ENCODE results near the gene STK40. TPM values are rescaled to one million over a fixed set of nuclear protein-coding genes. Genes with fewer than 3 reads are reported as not detected.
A peak's percentile ranks its signal among the peaks of the same experiment; 100 is the strongest.

Gene STK40
- total RNA-seq, 1 experiment from 2014 or later: 26.2 TPM

DNA sequence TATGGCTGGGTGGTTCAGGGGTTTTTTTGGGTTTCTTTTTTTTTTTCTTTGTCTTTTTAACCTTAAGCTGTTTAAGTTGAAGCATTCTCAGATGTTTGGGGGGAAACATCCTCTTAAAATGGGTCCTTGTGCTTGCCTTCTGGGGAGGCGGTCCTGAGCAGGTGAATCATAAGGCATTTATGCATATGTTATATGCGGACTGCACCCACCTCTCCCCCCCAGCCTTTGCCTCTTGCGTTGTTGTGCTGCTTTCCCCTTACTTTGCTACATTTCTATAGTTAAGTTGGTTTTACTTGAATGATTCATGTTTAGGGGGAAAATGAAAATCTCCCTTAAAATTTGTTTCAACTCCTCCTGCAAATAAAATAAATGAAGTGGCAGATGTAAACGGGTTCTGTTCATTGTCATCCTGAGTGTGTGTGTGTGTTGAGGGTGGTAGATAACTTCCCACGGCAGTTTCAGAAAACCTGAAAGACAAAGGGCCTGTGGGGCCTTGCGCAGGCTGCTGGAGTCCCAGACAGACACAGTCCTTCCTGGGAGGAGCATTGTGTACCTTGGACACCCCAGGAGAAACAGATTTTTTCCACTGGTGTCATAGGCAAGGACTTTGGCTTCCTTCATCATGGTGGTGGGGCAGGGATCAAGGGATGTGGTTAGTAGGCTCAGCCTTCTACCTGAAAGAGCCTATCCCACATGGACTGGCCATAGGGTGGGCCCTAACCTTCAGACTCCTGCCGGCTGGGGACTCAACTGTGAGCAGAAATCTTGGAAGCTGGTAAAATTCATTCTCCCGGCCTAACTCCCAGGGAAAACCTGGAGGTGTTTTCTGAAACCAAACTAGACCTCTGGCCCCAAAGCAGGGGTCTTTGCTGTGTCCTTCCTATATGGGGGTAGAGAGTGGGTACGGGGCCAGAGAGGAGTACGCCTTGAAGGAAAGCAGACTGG is 80.5 kb downstream of the STK40 start:
- Histone ChIP-seq H3K4me1 (ENCODE audit: insufficient read depth, low read length) (peaks cover 3% of the 10 kb centered on the region; the same call in 1 of the 2 replicates), H3K79me2 (ENCODE audit: insufficient read depth, low read length) (no peaks in the 10 kb centered on the region), H3K23ac (ENCODE audit: insufficient read length, low read depth, low read length) (no peak overlapping the region), H3K9me3 (ENCODE audit: control insufficient read depth, low read depth, low read length) (no peaks in the 10 kb centered on the region), H3K4me2 (ENCODE audit: insufficient read depth, insufficient read length, low read length) (peak overlapping the region; percentile 62), H3K27ac (ENCODE audit: insufficient read length, low read depth, low read length) (no peak overlapping the region), H2BK5ac (ENCODE audit: insufficient read length, low read length) (no peak overlapping the region), H2BK20ac (ENCODE audit: low read depth, low read length, poor library complexity, severe bottlenecking) (no peak overlapping the region), H4K20me1 (ENCODE audit: control insufficient read depth, insufficient read depth, insufficient read length) (no peaks in the 10 kb centered on the region), H3K9ac (ENCODE audit: extremely low read depth, insufficient read length, low read length) (no peak overlapping the region), H4K8ac (replicated peaks; ENCODE audit: insufficient read length, low read depth, low read length) (no peak overlapping the region), H2AFZ (ENCODE audit: low read length) (no peak overlapping the region), H3K18ac (ENCODE audit: insufficient read length, low read depth, low read length) (no peak overlapping the region), H2BK120ac (ENCODE audit: low read depth, low read length, poor library complexity, severe bottlenecking) (no peak overlapping the region), H2BK15ac (ENCODE audit: low read depth, low read length) (no peak overlapping the region), H3K27me3 (ENCODE audit: insufficient read depth, low read length) (no peaks in the 10 kb centered on the region), H3K56ac (ENCODE audit: insufficient read length, low read depth, low read length) (no peak overlapping the region), H3K79me1 (ENCODE audit: insufficient read depth, low read depth, low read length, poor library complexity, severe bottlenecking) (no peaks in the 10 kb centered on the region), H3K4ac (ENCODE audit: low read depth, low read length) (no peak overlapping the region), H3K14ac (ENCODE audit: insufficient read depth, low read length) (no peak overlapping the region), H3T11ph (ENCODE audit: low read length) (no peak overlapping the region), H2BK12ac (ENCODE audit: insufficient read length, low read depth, low read length) (no peak overlapping the region), H2AK5ac (ENCODE audit: insufficient read length, low read length) (no peak overlapping the region), H4K91ac (ENCODE audit: insufficient read length, low read depth, low read length) (no peak overlapping the region), H3K23me2 (ENCODE audit: insufficient read length, low read depth, low read length, poor library complexity, severe bottlenecking) (peaks cover 8% of the 10 kb centered on the region), H4K5ac (ENCODE audit: insufficient read length, low read depth, low read length) (no peak overlapping the region)
- no peaks in the 10 kb centered on the region; the same call in 1 of the 2 replicates for H3K27me3 Mint-ChIP-seq (ENCODE audit: low read depth)
- TF ChIP-seq, protein P1, sequence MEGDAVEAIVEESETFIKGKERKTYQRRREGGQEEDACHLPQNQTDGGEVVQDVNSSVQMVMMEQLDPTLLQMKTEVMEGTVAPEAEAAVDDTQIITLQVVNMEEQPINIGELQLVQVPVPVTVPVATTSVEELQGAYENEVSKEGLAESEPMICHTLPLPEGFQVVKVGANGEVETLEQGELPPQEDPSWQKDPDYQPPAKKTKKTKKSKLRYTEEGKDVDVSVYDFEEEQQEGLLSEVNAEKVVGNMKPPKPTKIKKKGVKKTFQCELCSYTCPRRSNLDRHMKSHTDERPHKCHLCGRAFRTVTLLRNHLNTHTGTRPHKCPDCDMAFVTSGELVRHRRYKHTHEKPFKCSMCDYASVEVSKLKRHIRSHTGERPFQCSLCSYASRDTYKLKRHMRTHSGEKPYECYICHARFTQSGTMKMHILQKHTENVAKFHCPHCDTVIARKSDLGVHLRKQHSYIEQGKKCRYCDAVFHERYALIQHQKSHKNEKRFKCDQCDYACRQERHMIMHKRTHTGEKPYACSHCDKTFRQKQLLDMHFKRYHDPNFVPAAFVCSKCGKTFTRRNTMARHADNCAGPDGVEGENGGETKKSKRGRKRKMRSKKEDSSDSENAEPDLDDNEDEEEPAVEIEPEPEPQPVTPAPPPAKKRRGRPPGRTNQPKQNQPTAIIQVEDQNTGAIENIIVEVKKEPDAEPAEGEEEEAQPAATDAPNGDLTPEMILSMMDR (conservative IDR thresholded peaks at IDR 0.05): no peak
- no peak for DNase-seq
- H3K9me3 Mint-ChIP-seq: no peaks in the 10 kb centered on the region
- H3K4me3 Mint-ChIP-seq: peak overlapping the region; percentile 91 to 92
- WGBS (ENCODE audit: extremely low coverage, insufficient read length, low lambda C conversion rate): no CpG with 5 or more reads among the region's 10 CpGs
- H3K27ac Mint-ChIP-seq: peak overlapping the region; percentile 48 to 96 (median 96); a peak in 5 of 7 replicates
- peaks cover 30 to 63% (median 62%) of the 10 kb centered on the region in 3 experiments for H3K36me3 Mint-ChIP-seq (ENCODE audit: insufficient read depth in 1 of 3, low read depth in 3 of 3)
- H3K4me1 Mint-ChIP-seq: peaks cover 16 to 19% of the 10 kb centered on the region in 2 experiments

Measured in H9 (cell line).